GM23338 (cell line): ENCODE results near the gene NLK. TPM values are rescaled to one million over a fixed set of nuclear protein-coding genes. Genes with fewer than 3 reads are reported as not detected.

Source experiments
- CREB1 ChIP-seq: fragments of 250-450 bp; sonication (Bioruptor Pico); IDR thresholded peaks from 2 replicates; pipeline ENCODE4 v1.5.0; 2020; ENCODE audit warnings: low read depth, mild to moderate bottlenecking, moderate library complexity
- CTCF ChIP-seq, 2 experiments: fragments of 200-600 bp in 1 of 2; sonication (generic) in 1 of 2; conservative IDR thresholded peaks; 2 replicates each; pipeline versions ENCODE4 v1.5.1 to v1.6.1; 2016 to 2017; ENCODE audit warnings: antibody characterized with exemption in 2 of 2, low read depth in 2 of 2, mild to moderate bottlenecking in 2 of 2, moderate library complexity in 1 of 2
- ETS1 ChIP-seq: IDR thresholded peaks from 2 replicates; pipeline ENCODE4 v1.6.1; 2016; ENCODE audit warnings: antibody characterized with exemption
- JUNB ChIP-seq: IDR thresholded peaks from one replicate; pipeline ENCODE4 v1.6.1; 2016; ENCODE audit warnings: antibody characterized with exemption; ENCODE audit not compliant: unreplicated experiment
- POLR2AphosphoS5 ChIP-seq: IDR thresholded peaks from 2 replicates; pipeline ENCODE4 v1.6.1; 2016; ENCODE audit warnings: antibody characterized with exemption, low read depth
- ZNF114 ChIP-seq: fragments of 250-450 bp; sonication (Bioruptor Pico); IDR thresholded peaks from 2 replicates; pipeline ENCODE4 v1.5.0; 2020; ENCODE audit warnings: mild to moderate bottlenecking, moderate library complexity
- ZNF331 ChIP-seq: fragments of 250-450 bp; sonication (Bioruptor Pico); IDR thresholded peaks from 2 replicates; pipeline ENCODE4 v1.5.0; 2020; ENCODE audit warnings: low read depth, mild to moderate bottlenecking, moderate library complexity
- ZNF462 ChIP-seq: fragments of 250-450 bp; sonication (Bioruptor Pico); IDR thresholded peaks from 2 replicates; pipeline ENCODE4 v1.5.0; 2020; ENCODE audit warnings: mild to moderate bottlenecking, moderate library complexity
- polyA plus RNA-seq: library from polyadenylated mRNA; unstranded; fragments of >200 nt; fragmentation: Nextera tagmentation; extraction: Ambion mirVana; gene quantifications from 2 replicates; pipeline ENCODE4 v1.2.1, GENCODE V29; 2016
- total RNA-seq: library from RNA; depleted of rRNA; stranded (reverse); fragments of >200 nt; shearing (Covaris generic); gene quantifications from 2 replicates; pipeline ENCODE4 v1.2.3, GENCODE V29; 2014

NLK gene
- total and polyA plus RNA-seq, 2 experiments from 2014 or later, result 34.7 to 78.5 TPM

- TF ChIP-seq ZNF462 (CRISPR knock-in tag) (no peak), CREB1 (CRISPR knock-in tag) (no peak), ZNF114 (no peak), ETS1 (no peak), CTCF (conservative IDR thresholded peaks at IDR 0.05; ENCODE audit: low read depth in 2 of 2) (no peak), ZNF331 (CRISPR knock-in tag) (no peak), POLR2AphosphoS5 (no peak), JUNB (no peak)
Observed at GRCh38 chr17:28046034-28046825, 3.8 kb downstream of the NLK start (continued).
